PC-3 (cell line): ENCODE measurements around the gene EIF2AK2. TPM values are rescaled to one million over a fixed set of nuclear protein-coding genes. Genes with fewer than 3 reads are reported as not detected.

Source experiments
- ATAC-seq: fragments of 200-7000 bp; cut with Tn5 transposase; 2 replicates; pipeline ENCODE4 v1.9.1; 2020; ENCODE audit warnings: mild to moderate bottlenecking, moderate library complexity
- BruUV-seq: library from RNA; stranded (reverse); fragments of 400-500 nt; replicated peaks from 2 replicates; lab custom pipeline; 2021; lab: Mats Ljungman, UMichigan
- CTCF ChIA-PET: fragments of 300-600 bp; sonication (Branson Sonifier 250); formaldehyde crosslinking; loops from one replicate; lab custom pipeline; 2022; ENCODE audit warnings: antibody characterized with exemption; lab: Charles Lee
- POLR2A ChIA-PET: fragments of 300-600 bp; sonication (Branson Sonifier 250); formaldehyde crosslinking; loops from one replicate; lab custom pipeline; 2022; ENCODE audit warnings: antibody characterized with exemption; ENCODE audit not compliant: unreplicated experiment; lab: Charles Lee
- DNase-seq: peaks from one replicate; pipeline ENCODE4 v3.0.0-alpha.2; 2015
- H2AFZ ChIP-seq: fragments of 300-600 bp; sonication (generic); 2 replicates; pipeline ENCODE4 v1.6.0; 2016; ENCODE audit warnings: antibody characterized with exemption, low read length
- H3F3A ChIP-seq: fragments of 300-600 bp; sonication (generic); one replicate; pipeline ENCODE4 v1.6.0; 2017; ENCODE audit warnings: antibody characterized with exemption, low read length, control low read depth, mild to moderate bottlenecking; ENCODE audit not compliant: unreplicated experiment
- H3K27ac ChIP-seq: fragments of 300-600 bp; sonication (generic); 2 replicates; pipeline ENCODE4 v1.5.1; 2016; ENCODE audit warnings: mild to moderate bottlenecking, low read length
- H3K27me3 ChIP-seq: fragments of 300-600 bp; sonication (generic); 2 replicates; pipeline ENCODE4 v1.6.1; 2016; ENCODE audit warnings: low read length, mixed read lengths
- H3K36me3 ChIP-seq: fragments of 300-600 bp; sonication (generic); 2 replicates; pipeline ENCODE4 v1.6.1; 2016; ENCODE audit warnings: low read depth, mixed run types, low read length, mixed read lengths
- H3K4me1 ChIP-seq: fragments of 300-600 bp; sonication (generic); 2 replicates; pipeline ENCODE4 v1.5.1; 2016; ENCODE audit warnings: low read length; ENCODE audit not compliant: insufficient read depth
- H3K4me2 ChIP-seq: fragments of 300-600 bp; sonication (generic); 2 replicates; pipeline ENCODE4 v1.6.0; 2016; ENCODE audit warnings: low read length
- H3K4me3 ChIP-seq: fragments of 300-600 bp; sonication (generic); 2 replicates; pipeline ENCODE4 v1.5.1; 2016; ENCODE audit warnings: mild to moderate bottlenecking, low read length, mixed read lengths
- H3K79me2 ChIP-seq: fragments of 300-600 bp; sonication (generic); 2 replicates; pipeline ENCODE4 v1.6.1; 2017; ENCODE audit warnings: low read length, mixed read lengths
- H3K9ac ChIP-seq: fragments of 300-600 bp; sonication (generic); 2 replicates; pipeline ENCODE4 v1.6.0; 2016; ENCODE audit warnings: mild to moderate bottlenecking, low read length
- H3K9me2 ChIP-seq: fragments of 300-600 bp; sonication (generic); replicated peaks from 2 replicates; pipeline ENCODE4 v1.6.1; 2016; ENCODE audit warnings: mixed run types, low read length, mixed read lengths
- H3K9me3 ChIP-seq: fragments of 300-600 bp; sonication (generic); 2 replicates; pipeline ENCODE4 v1.6.1; 2016; ENCODE audit warnings: low read length, mixed read lengths
- H4K20me1 ChIP-seq: fragments of 300-600 bp; sonication (generic); 2 replicates; pipeline ENCODE4 v1.6.1; 2016; ENCODE audit warnings: low read length, mixed read lengths
- CTCF ChIP-seq: fragments of 300-600 bp; sonication (generic); conservative IDR thresholded peaks from 2 replicates; pipeline ENCODE4 v1.5.1; 2017; ENCODE audit warnings: antibody characterized with exemption, low read depth, mild to moderate bottlenecking, low read length
- EZH2 ChIP-seq: fragments of 300-600 bp; sonication (generic); IDR thresholded peaks from one replicate; pipeline ENCODE4 v1.6.1; 2017; ENCODE audit warnings: antibody characterized with exemption, mild to moderate bottlenecking, low read length; ENCODE audit not compliant: unreplicated experiment
- EZH2phosphoT487 ChIP-seq: fragments of 300-600 bp; sonication (generic); IDR thresholded peaks from 2 replicates; pipeline ENCODE4 v1.6.1; 2018; ENCODE audit warnings: mild to moderate bottlenecking, antibody characterized with exemption, low read length, borderline replicate concordance
- intact Hi-C: fragments of 100-400 bp; cut with micrococcal nuclease; formaldehyde crosslinking; loops from 2 replicates; pipeline ENCODE4 v1.9.0; 2023
- total RNA-seq: library from RNA; depleted of rRNA; stranded (reverse); fragments of >200 nt; gene quantifications from 2 replicates; pipeline ENCODE4 v1.2.3, GENCODE V29; 2014

The EIF2AK2 gene
- total RNA-seq, 1 experiment from 2014 or later = 29.3 TPM

GRCh38 chr2:37080266-37080665, 76.5 kb downstream of the EIF2AK2 start:
- Histone ChIP-seq H3K9ac (no peak overlapping the region), H3K4me1 (peaks cover 19% of the 10 kb centered on the region), H3K4me3 (no peak overlapping the region), H3K36me3 (peaks cover 14% of the 10 kb centered on the region; the same call in 1 of the 2 replicates), H2AFZ (no peak overlapping the region), H3F3A (peaks cover 2% of the 10 kb centered on the region), H3K9me2 (no peaks in the 10 kb centered on the region), H4K20me1 (no peaks in the 10 kb centered on the region), H3K27ac (no peak overlapping the region), H3K9me3 (no peaks in the 10 kb centered on the region), H3K27me3 (no peaks in the 10 kb centered on the region), H3K79me2 (peaks cover 36% of the 10 kb centered on the region), H3K4me2 (no peak overlapping the region)
- ATAC-seq = no peak
- intact Hi-C loops = no loop called here
- POLR2A ChIA-PET = no interaction called here
- CTCF ChIA-PET = no interaction called here
- DNase-seq = no peak
- TF ChIP-seq EZH2 (no peak), EZH2phosphoT487 (no peak), CTCF (no peak)
- no TSS peak for BruUV-seq

- TF ChIP-seq CTCF (no peak), EZH2 (no peak), EZH2phosphoT487 (no peak)
- H3K9ac ChIP-seq = no peak overlapping the region
- no peak overlapping the region for H3K27ac ChIP-seq
- intact Hi-C loops = no loop called here
- H3F3A ChIP-seq = no peaks in the 10 kb centered on the region
- peaks cover 23% of the 10 kb centered on the region for H3K36me3 ChIP-seq
- no peak overlapping the region for H3K4me3 ChIP-seq
- ATAC-seq (no peak), DNase-seq (no peak)
- no peaks in the 10 kb centered on the region for H3K79me2 ChIP-seq
- no peaks in the 10 kb centered on the region for H3K9me3 ChIP-seq
- CTCF ChIA-PET = no interaction called here
- H3K27me3 ChIP-seq = no peaks in the 10 kb centered on the region
- H3K9me2 ChIP-seq = no peaks in the 10 kb centered on the region
- H4K20me1 ChIP-seq = no peaks in the 10 kb centered on the region
- H3K4me1 ChIP-seq = no peaks in the 10 kb centered on the region
- H2AFZ ChIP-seq = no peak overlapping the region
- BruUV-seq = no TSS peak
- POLR2A ChIA-PET = no interaction called here
- no peak overlapping the region for H3K4me2 ChIP-seq
Measured at GRCh38 chr2:37070931-37071330, 85.8 kb downstream of the EIF2AK2 start.

GRCh38 chr2:37068686-37069085, 88.1 kb downstream of the EIF2AK2 start:
- H3K9me3 ChIP-seq = no peaks in the 10 kb centered on the region
- TF ChIP-seq EZH2phosphoT487 (no peak), CTCF (no peak), EZH2 (no peak)
- POLR2A ChIA-PET = no interaction called here
- peaks cover 29% of the 10 kb centered on the region for H3K36me3 ChIP-seq
- intact Hi-C loops = no loop called here
- H3K9ac ChIP-seq = no peak overlapping the region
- no TSS peak for BruUV-seq
- DNase-seq = no peak
- no peaks in the 10 kb centered on the region for H3F3A ChIP-seq
- H3K4me2 ChIP-seq = no peak overlapping the region
- no peaks in the 10 kb centered on the region for H3K27me3 ChIP-seq
- no peaks in the 10 kb centered on the region for H3K4me1 ChIP-seq
- no peaks in the 10 kb centered on the region for H4K20me1 ChIP-seq
- no peak overlapping the region for H3K27ac ChIP-seq
- no peaks in the 10 kb centered on the region for H3K9me2 ChIP-seq
- ATAC-seq = no peak
- no peak overlapping the region for H2AFZ ChIP-seq
- no peak overlapping the region for H3K4me3 ChIP-seq
- no peaks in the 10 kb centered on the region for H3K79me2 ChIP-seq
- CTCF ChIA-PET = no interaction called here
